Purkinje cell (primary cell): ENCODE measurements around the gene XKR7. TPM values are rescaled to one million over a fixed set of nuclear protein-coding genes. Genes with fewer than 3 reads are reported as not detected.

Experiments used
- polyA plus RNA-seq: library from polyadenylated mRNA; unstranded; fragments of >200 nt; fragmentation: Nextera tagmentation; gene quantifications from 2 replicates; pipeline ENCODE4 v1.2.1, GENCODE V29; 2014

Gene XKR7
- polyA plus RNA-seq, result 0.04 and 0.35 TPM in 2 replicates

GRCh38 chr20:31967830-31968249, at the start of gene XKR7:
Gene XKR7, plus strand, starts transcription at chr20:31968151. Its CDS starts 25 bp downstream, at chr20:31968176.

GRCh38 chr20:31951530-31952453, 16.2 kb upstream of the XKR7 start, which contains the start of gene PDRG1:
Gene PDRG1, minus strand, starts transcription at chr20:31952046. Its CDS starts 85 bp downstream, at chr20:31951961.

GRCh38 chr20:32010101-32010500, 42.1 kb downstream of the XKR7 start, which contains the start of gene CCM2L:
Gene CCM2L, plus strand, starts transcription at chr20:32010438. Its CDS starts 17 bp downstream, at chr20:32010455.

GRCh38 chr20:32052090-32052777, 84.3 kb downstream of the XKR7 start, which contains the start of gene HCK:
Gene HCK, plus strand, starts transcription at chr20:32052242.

Other genes starting within 250 kb of the XKR7 start
- 1.2 and 6.4 TPM in 2 replicates for gene BCL2L1, start 245.3 kb upstream of the XKR7 start, polyA plus RNA-seq
- gene TPX2, start 228.9 kb upstream of the XKR7 start, polyA plus RNA-seq, result 18.5 and 20.4 TPM in 2 replicates
- gene MYLK2, start 148.8 kb upstream of the XKR7 start, polyA plus RNA-seq, result not detected in 2 replicates
- not detected in 2 replicates for gene FOXS1, start 122.5 kb upstream of the XKR7 start, polyA plus RNA-seq
- gene DUSP15, start 97.6 kb upstream of the XKR7 start, polyA plus RNA-seq, result not detected in 2 replicates
- gene TTLL9, start 97.5 kb upstream of the XKR7 start, polyA plus RNA-seq, result 0.14 TPM in 1 of 2 replicates, not detected in the other
- 26.0 and 32.6 TPM in 2 replicates for gene PDRG1, start 16.1 kb upstream of the XKR7 start, polyA plus RNA-seq
- gene CCM2L, start 42.3 kb downstream of the XKR7 start, polyA plus RNA-seq, result 0.13 TPM in 1 of 2 replicates, not detected in the other
- not detected in 2 replicates for gene HCK, start 84.1 kb downstream of the XKR7 start, polyA plus RNA-seq
- gene TM9SF4, start 141.6 kb downstream of the XKR7 start, polyA plus RNA-seq, result 27.8 and 31.2 TPM in 2 replicates
- 0.24 and 0.28 TPM in 2 replicates for gene PLAGL2, start 239.6 kb downstream of the XKR7 start, polyA plus RNA-seq
- 1.7 and 2.1 TPM in 2 replicates for gene POFUT1, start 239.7 kb downstream of the XKR7 start, polyA plus RNA-seq